ENCODE results near the gene ZDBF2.
"Not testable (repeated sequence)": the region's sequence is repeated elsewhere in the genome, so short reads cannot be mapped to it uniquely, and the experiment has no call there.

The ZDBF2 gene

GRCh38 chr2:206274434-206275311 lies at the start of gene ZDBF2:
Gene ZDBF2 (plus strand): TSS chr2:206274663. CDS start chr2:206281850, 7,187 bp downstream.
- no peak for DNase-seq (ENCODE audit: low read depth)

GRCh38 chr2:206225435-206226232 lies 48.8 kb upstream of the ZDBF2 start:
- no peak for DNase-seq (ENCODE audit: low read depth)

- DNase-seq (ENCODE audit: low read depth) = not testable (repeated sequence)
These were observed 45.8 kb upstream of the ZDBF2 start for GRCh38 chr2:206228636-206229035.

GRCh38 chr2:206229642-206230041 lies 44.8 kb upstream of the ZDBF2 start:
- no peak for DNase-seq (ENCODE audit: low read depth)

DNA sequence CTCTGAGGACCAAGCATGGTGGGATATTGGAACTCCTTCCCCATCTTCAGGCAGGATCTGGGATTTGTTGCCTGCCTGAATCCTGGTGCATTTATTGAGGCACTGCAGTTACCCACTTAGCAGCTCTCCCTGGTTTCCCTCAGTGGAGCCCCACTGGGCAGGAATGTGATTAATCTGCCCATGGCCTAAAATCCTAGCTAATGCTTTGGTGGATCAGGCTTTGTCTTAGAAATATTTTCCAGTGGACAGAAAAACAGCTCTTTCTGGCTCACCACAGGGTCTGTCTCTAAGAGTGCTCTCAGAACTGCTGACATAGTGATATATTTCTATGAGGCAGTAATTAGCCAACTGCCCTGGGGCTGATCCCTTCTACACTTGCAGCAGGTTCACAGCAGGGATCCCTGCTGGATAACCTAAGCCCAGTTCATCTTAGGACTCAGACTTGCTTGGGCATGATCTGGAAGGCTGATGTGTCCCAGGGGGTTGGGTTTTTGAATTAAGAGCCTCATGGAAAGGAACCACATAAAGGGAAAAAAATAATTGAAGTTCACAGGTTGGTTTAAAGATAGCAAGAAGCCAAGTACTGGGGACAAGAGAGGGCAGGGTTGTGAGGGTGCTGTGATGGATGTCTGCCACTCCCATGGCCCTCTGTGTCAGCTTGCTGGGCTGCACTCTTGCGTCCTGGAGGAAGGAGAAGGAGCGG lies 44.3 kb upstream of the ZDBF2 start:
- DNase-seq (ENCODE audit: low read depth) = no peak

GRCh38 chr2:206231669-206232286 lies 42.7 kb upstream of the ZDBF2 start:
- no peak for DNase-seq (ENCODE audit: low read depth)

GRCh38 chr2:206232287-206233035 lies 42.0 kb upstream of the ZDBF2 start:
- no peak for DNase-seq (ENCODE audit: low read depth)

GRCh38 chr2:206239157-206239556 lies 35.3 kb upstream of the ZDBF2 start:
- DNase-seq (ENCODE audit: low read depth) = no peak

DNA sequence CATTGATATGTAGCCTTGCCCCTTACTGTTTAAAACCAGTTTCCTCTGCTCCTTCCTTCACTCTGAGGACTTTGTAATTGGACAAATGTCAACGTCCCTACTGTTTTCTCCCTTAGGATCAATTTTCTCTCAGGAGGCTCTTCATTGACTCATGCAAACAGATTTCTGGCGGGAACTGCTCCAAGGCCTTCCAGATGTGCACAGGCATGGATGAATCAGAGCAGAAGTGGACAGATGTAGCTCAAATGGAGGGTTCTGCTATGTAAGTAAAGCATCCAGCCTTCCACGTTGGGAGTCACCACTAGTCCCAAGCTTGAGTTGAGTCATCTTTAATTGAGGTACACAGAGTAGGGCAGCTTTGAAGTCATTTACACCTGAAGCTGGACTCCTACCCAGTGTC lies 34.1 kb upstream of the ZDBF2 start:
- DNase-seq (ENCODE audit: low read depth) = no peak

GRCh38 chr2:206241736-206242135 lies 32.7 kb upstream of the ZDBF2 start:
- DNase-seq (ENCODE audit: low read depth) = no peak

DNA sequence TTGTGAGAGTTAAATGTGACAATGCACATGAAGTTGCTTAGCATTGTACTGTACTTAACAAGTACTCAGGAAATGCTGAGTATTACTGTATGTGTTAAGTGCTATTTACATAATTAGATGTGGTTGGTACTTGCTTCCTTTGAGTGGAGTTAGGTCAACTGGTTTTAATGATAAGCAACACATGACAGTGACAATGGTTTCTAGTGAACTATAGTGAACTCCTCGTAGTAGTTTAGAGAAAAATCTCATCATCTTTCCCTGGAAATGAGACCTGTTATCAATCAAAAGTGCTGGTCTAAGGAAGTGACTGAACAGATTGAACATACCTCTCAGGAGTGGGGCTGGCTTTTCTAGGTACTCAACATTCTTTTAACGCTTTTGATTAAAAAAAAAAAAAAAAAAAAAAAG lies 29.2 kb upstream of the ZDBF2 start:
- DNase-seq (ENCODE audit: low read depth) = no peak

DNA sequence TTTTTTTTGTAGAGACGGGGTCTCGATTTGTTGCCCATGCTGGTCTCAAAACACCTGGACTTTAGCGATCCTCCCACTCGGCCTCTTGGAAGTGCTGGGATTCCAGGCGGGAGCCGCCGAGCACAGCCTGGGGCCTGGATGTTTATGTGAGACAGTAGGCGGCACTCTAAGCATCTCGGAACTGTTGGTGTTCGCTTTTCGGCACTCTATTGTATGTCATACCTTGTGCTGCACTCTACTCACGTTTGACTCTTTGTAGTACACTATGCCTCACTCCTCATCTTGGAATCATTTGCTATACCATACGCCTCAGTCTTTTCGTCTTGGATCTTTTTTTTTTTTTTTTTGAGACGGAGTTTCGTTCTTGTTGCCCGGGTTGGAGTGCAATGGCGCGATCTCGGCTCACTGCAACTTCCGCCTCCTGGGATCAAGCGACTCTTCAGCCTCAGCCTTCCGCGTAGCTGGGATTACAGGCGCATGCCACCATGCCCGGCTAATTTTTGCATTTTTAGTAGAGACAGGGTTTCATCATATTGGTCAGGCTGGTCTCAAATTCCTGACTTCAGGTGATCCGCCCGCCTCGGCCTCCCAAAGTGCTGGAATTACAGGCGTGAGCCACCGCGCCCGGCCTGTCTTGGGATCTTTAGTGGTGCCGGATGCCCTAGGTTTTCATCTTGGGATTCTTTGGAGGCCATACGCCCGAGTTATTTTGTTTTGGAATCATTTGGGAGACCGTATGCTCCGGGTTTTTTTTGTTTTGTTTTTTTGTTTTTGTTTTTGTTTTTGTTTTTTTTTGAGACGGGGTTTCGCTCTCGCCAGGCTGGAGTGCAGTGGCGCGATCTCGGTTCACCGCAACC lies 24.2 kb upstream of the ZDBF2 start:
- DNase-seq (ENCODE audit: low read depth) = no peak

DNA sequence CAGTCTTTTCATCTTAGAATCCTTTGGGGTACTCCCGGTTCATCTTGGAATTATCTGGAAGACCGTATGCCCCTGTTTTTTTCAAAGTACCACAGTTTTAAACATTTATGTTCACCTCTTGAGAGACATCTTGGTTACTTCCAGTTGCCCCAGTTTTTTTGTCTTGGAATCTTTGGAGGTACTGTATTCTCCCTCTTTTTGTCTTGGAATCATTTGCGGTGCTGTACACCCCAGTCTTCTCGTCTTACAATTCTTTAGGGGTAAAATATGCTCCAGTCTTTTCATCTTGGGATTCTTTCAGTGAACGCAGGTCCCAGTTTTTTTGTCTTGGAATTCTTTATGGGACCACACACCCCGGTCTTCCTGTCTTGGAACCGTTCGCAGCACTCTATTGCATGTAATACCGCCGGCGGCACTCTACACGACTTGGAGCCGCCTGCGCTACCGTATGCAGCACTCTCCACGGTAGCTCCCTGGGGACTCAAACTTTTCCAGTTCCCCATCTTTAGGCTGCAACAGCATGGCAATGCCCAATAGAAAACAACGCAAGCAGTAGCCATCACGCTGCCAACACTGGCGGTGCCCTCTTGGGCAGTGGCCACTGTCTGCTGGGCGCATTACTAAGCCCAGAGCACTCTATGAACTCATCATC lies 21.2 kb upstream of the ZDBF2 start:
- no peak for DNase-seq (ENCODE audit: low read depth)

- no peak for DNase-seq (ENCODE audit: low read depth)
These were observed 20.7 kb upstream of the ZDBF2 start for GRCh38 chr2:206253777-206254166.

DNA sequence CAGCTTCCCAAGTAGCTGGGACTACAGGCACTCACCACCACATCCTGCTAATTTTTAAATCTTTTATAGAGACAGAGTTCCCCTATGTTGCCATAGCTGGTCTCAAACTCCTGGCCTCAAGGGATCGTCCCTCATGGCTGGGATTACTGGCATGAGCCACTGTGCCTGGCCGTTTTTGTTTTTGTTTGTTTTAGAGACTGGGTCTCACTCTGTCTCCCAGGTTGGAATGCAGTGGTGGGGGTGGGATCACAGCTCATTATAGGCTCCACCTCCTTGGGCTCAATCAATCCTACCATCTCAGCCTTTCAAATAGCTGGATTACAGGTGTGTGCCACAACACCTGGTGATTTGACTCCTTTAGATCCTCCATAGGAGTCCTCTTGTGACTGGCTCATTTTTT lies 19.5 kb upstream of the ZDBF2 start:
- DNase-seq (ENCODE audit: low read depth) = no peak

- no peak for DNase-seq (ENCODE audit: low read depth)
These were observed 17.7 kb upstream of the ZDBF2 start for GRCh38 chr2:206256706-206257205.

- DNase-seq (ENCODE audit: low read depth) = no peak
These were observed 17.1 kb upstream of the ZDBF2 start for GRCh38 chr2:206257350-206257749.

GRCh38 chr2:206257861-206258260 lies 16.6 kb upstream of the ZDBF2 start:
- DNase-seq (ENCODE audit: low read depth) = no peak

DNA sequence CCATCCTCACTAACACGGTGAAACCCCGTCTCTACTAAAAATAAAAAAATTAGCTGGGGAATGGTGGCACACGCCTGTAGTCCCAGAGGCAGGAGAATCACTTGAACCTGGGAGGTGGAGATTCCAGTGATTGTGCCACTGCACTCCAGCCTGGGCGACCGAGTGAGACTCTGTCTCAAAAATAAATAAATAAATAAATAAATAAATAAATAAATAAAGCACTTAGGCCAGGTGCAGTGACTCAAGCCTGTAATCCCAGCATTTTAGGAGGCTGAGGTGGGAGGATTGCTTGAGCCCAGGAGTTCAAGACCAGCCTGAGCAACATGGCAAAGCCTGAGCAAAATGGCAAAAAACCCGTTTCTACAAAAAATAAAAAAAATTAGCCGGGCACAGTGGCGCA lies 15.8 kb upstream of the ZDBF2 start:
- DNase-seq (ENCODE audit: low read depth) = not testable (repeated sequence)
